SU-DHL-6 (cell line): ENCODE measurements around the gene GALNT10.

Experiments
- H2AFZ ChIP-seq: fragments of 200-600 bp; sonication (generic); 2 replicates; pipeline ENCODE4 v1.6.1; 2014; ENCODE audit warnings: low read depth, mild to moderate bottlenecking, moderate library complexity, mixed read lengths, antibody characterized with exemption, low read length; ENCODE audit not compliant: severe bottlenecking
- H3F3A ChIP-seq: fragments of 200-600 bp; shearing (Covaris generic); 2 replicates; pipeline ENCODE4 v1.6.0; 2016; ENCODE audit warnings: antibody characterized with exemption, mild to moderate bottlenecking; ENCODE audit not compliant: insufficient read depth
- H3K27ac ChIP-seq: fragments of 200-600 bp; sonication (generic); 2 replicates; pipeline ENCODE4 v1.5.1; 2016; ENCODE audit warnings: low read depth, mild to moderate bottlenecking, low read length, moderate library complexity, mixed read lengths
- H3K27me3 ChIP-seq: fragments of 200-600 bp; sonication (generic), shearing (Covaris generic); 2 replicates; pipeline ENCODE4 v1.6.0; 2014; ENCODE audit warnings: mild to moderate bottlenecking, low read length
- H3K36me3 ChIP-seq: fragments of 200-600 bp; sonication (generic); 2 replicates; pipeline ENCODE4 v1.6.1; 2014; ENCODE audit warnings: mild to moderate bottlenecking, low read length, mixed read lengths
- H3K4me2 ChIP-seq: fragments of 300-600, 200-600 bp; shearing (Covaris generic), sonication (generic); 2 replicates; pipeline ENCODE4 v1.6.0; 2014; ENCODE audit warnings: low read length, low read depth, mild to moderate bottlenecking; ENCODE audit not compliant: poor library complexity, severe bottlenecking
- H3K4me3 ChIP-seq: fragments of 200-600 bp; sonication (generic); 2 replicates; pipeline ENCODE4 v1.5.1; 2014; ENCODE audit warnings: antibody characterized with exemption, low read length, mild to moderate bottlenecking, mixed read lengths; ENCODE audit not compliant: insufficient read depth, poor library complexity, severe bottlenecking
- H3K79me2 ChIP-seq: fragments of 200-600 bp; sonication (generic); 2 replicates; pipeline ENCODE4 v1.6.1; 2014; ENCODE audit warnings: mild to moderate bottlenecking, low read length, moderate library complexity; ENCODE audit not compliant: insufficient read depth
- H3K9ac ChIP-seq: fragments of 200-600 bp; sonication (generic); 2 replicates; pipeline ENCODE4 v1.7.0; 2014; ENCODE audit warnings: mild to moderate bottlenecking, low read length
- H3K9me2 ChIP-seq: fragments of 200-600 bp; sonication (generic); replicated peaks from 2 replicates; pipeline ENCODE4 v1.6.1; 2014; ENCODE audit warnings: low read length; ENCODE audit not compliant: insufficient read depth
- H3K9me3 ChIP-seq: fragments of 200-600 bp; sonication (generic); 2 replicates; pipeline ENCODE4 v1.6.1; 2014; ENCODE audit warnings: low read length, mixed read lengths; ENCODE audit not compliant: insufficient read depth
- H4K20me1 ChIP-seq: fragments of 200-600 bp; sonication (generic); 2 replicates; pipeline ENCODE4 v1.6.1; 2014; ENCODE audit warnings: low read depth, mild to moderate bottlenecking, antibody characterized with exemption, low read length, moderate library complexity, mixed read lengths
- CTCF ChIP-seq: fragments of 200-600 bp; sonication (generic); IDR thresholded peaks from one replicate; pipeline ENCODE4 v1.5.1; 2017; ENCODE audit warnings: antibody characterized with exemption, mild to moderate bottlenecking, low read length, moderate library complexity; ENCODE audit not compliant: insufficient read depth, poor library complexity, severe bottlenecking
- EZH2phosphoT487 ChIP-seq: fragments of 200-600 bp; sonication (generic), shearing (Covaris generic); conservative IDR thresholded peaks from 2 replicates; pipeline ENCODE4 v1.6.1; 2018; ENCODE audit warnings: mild to moderate bottlenecking, antibody characterized with exemption, low read length, moderate library complexity, mixed read lengths

The GALNT10 gene

GRCh38 chr5:154401931-154402330, 211.4 kb downstream of the GALNT10 start:
- Histone ChIP-seq H2AFZ (no peak overlapping the region), H3K27me3 (no peaks in the 10 kb centered on the region), H3K9me2 (no peaks in the 10 kb centered on the region), H4K20me1 (no peaks in the 10 kb centered on the region), H3K9ac (no peak overlapping the region), H3K79me2 (no peaks in the 10 kb centered on the region), H3K9me3 (no peaks in the 10 kb centered on the region), H3K4me2 (no peak overlapping the region), H3F3A (no peaks in the 10 kb centered on the region), H3K4me3 (no peak overlapping the region), H3K36me3 (no peaks in the 10 kb centered on the region), H3K27ac (no peak overlapping the region)
- TF ChIP-seq EZH2phosphoT487: no peak
- TF ChIP-seq CTCF: no peak

GRCh38 chr5:154402611-154403010, 212.1 kb downstream of the GALNT10 start:
- Histone ChIP-seq H3K9me3 (no peaks in the 10 kb centered on the region), H3K27me3 (no peaks in the 10 kb centered on the region), H3K4me2 (no peak overlapping the region), H3K9ac (no peak overlapping the region), H3F3A (no peaks in the 10 kb centered on the region), H3K9me2 (no peaks in the 10 kb centered on the region), H3K79me2 (no peaks in the 10 kb centered on the region), H3K27ac (no peak overlapping the region), H2AFZ (no peak overlapping the region), H3K36me3 (no peaks in the 10 kb centered on the region), H3K4me3 (no peak overlapping the region), H4K20me1 (no peaks in the 10 kb centered on the region)
- TF ChIP-seq CTCF (no peak), EZH2phosphoT487 (no peak)

GRCh38 chr5:154403234-154403633, 212.7 kb downstream of the GALNT10 start:
- TF ChIP-seq EZH2phosphoT487: no peak
- TF ChIP-seq CTCF: no peak
- H3K9me2 ChIP-seq: no peaks in the 10 kb centered on the region
- no peaks in the 10 kb centered on the region for H3K27me3 ChIP-seq
- H3K4me2 ChIP-seq: no peak overlapping the region
- no peaks in the 10 kb centered on the region for H4K20me1 ChIP-seq
- H3K27ac ChIP-seq: no peak overlapping the region
- H3K4me3 ChIP-seq: no peak overlapping the region
- no peaks in the 10 kb centered on the region for H3K9me3 ChIP-seq
- H2AFZ ChIP-seq: no peak overlapping the region
- no peak overlapping the region for H3K9ac ChIP-seq
- no peaks in the 10 kb centered on the region for H3F3A ChIP-seq
- no peaks in the 10 kb centered on the region for H3K79me2 ChIP-seq
- H3K36me3 ChIP-seq: no peaks in the 10 kb centered on the region
